Right lobe of liver (tissue), 4 donors: ENCODE data around the gene AGFG2.

Experiments
- POLR2A ChIP-seq: fragments of 450-650 bp; IDR thresholded peaks from one replicate; pipeline ENCODE4 v1.6.1; 2017; ENCODE audit warnings: antibody characterized with exemption, mild to moderate bottlenecking
- TF ChIP-seq, protein P1 (sequence below), 4 donors: fragments of 200-600 bp in 3 of 4; fragments of 450-650 bp in 1 of 4; IDR thresholded peaks; one replicate each; pipeline versions ENCODE4 v1.5.1 to v1.8.0; 2016 to 2022; ENCODE audit warnings: antibody characterized with exemption in 4 of 4, mild to moderate bottlenecking in 2 of 4
- donor health status: DM: no; HTN: no; CAD: no.
- donor health status: DM: no; HTN: no; CAD: no.
- donor health status: DM: no; HTN: yes; CAD: no.

DNA sequence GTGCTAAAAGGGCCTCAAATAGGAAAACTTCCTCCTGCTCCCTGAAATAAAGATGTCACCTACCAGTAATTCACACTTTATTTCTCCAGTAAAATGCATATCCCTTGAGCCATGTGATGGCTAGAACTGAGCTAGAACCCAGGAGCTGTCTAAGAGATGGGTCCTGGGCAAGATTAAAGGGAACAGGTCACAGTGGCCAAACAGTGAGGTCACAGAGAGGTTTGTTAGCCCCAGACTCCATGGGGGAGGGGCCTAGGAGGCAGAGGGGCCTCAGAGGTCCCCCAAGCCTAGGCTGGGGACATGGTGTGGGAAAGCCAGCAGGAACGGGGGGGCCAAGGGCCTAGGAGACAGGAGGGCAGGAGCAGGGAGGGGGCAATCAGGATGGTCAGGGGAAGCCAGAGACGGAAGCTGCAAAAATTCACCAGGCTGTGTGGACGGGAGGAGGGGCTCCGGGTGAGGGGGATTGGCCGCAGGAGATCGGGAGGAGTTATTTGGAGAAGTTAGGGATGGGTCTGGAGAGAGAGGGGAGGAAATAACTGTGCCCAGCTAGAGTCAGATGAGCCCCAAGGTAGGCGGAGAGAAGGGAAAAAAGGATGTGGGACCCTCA, 50.4 kb downstream of the AGFG2 start:
- TF ChIP-seq, protein P1, sequence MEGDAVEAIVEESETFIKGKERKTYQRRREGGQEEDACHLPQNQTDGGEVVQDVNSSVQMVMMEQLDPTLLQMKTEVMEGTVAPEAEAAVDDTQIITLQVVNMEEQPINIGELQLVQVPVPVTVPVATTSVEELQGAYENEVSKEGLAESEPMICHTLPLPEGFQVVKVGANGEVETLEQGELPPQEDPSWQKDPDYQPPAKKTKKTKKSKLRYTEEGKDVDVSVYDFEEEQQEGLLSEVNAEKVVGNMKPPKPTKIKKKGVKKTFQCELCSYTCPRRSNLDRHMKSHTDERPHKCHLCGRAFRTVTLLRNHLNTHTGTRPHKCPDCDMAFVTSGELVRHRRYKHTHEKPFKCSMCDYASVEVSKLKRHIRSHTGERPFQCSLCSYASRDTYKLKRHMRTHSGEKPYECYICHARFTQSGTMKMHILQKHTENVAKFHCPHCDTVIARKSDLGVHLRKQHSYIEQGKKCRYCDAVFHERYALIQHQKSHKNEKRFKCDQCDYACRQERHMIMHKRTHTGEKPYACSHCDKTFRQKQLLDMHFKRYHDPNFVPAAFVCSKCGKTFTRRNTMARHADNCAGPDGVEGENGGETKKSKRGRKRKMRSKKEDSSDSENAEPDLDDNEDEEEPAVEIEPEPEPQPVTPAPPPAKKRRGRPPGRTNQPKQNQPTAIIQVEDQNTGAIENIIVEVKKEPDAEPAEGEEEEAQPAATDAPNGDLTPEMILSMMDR (IDR thresholded peaks at IDR 0.05), result no peak
- TF ChIP-seq POLR2A, result no peak
